Measurements from ENCODE around the gene KIF9.
"Not testable (repeated sequence)": the region's sequence is repeated elsewhere in the genome, so short reads cannot be mapped to it uniquely, and the experiment has no call there.

KIF9 gene

DNA sequence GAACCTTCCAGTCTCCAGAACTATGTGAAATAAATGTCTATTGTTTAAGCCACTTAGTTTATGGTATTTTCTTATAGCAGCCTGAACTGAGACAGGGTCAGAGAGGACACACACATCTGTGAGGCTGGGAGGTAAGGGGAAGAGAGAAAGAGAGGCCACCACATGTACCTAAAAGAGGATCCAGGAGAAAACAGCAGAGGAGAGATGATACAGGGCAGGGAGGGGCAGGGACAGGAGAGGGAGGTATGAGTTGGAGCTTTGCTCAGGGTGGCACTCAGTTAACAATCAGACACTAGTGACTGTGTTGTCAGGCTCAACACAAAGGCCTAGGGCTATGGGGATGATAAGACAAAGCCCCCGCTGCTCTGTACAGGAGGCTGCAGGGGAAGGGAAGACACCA is 17.6 kb downstream of the KIF9 start:
- no peak overlapping the region for H3K27ac ChIP-seq (ENCODE audit: low read depth, low read length, poor library complexity, severe bottlenecking)
- no peaks in the 10 kb centered on the region for H3K79me2 ChIP-seq (ENCODE audit: insufficient read depth, low read length)
- H3K4me3 ChIP-seq (ENCODE audit: low read depth, low read length, poor library complexity, severe bottlenecking): no peak overlapping the region
- no peak overlapping the region for H3K4me2 ChIP-seq (ENCODE audit: low read length)
- H3K4me1 ChIP-seq (ENCODE audit: insufficient read depth, low read length, severe bottlenecking): peaks cover 21% of the 10 kb centered on the region
- H3K36me3 ChIP-seq (ENCODE audit: insufficient read depth, low read length): no peaks in the 10 kb centered on the region
- H2AFZ ChIP-seq (ENCODE audit: low read length): no peak overlapping the region
- H3F3A ChIP-seq (ENCODE audit: insufficient read depth, low read length): no peaks in the 10 kb centered on the region
- no peaks in the 10 kb centered on the region for H3K27me3 ChIP-seq (ENCODE audit: insufficient read depth, low read length)
- TF ChIP-seq EZH2 (IDR thresholded peaks at IDR 0.05; ENCODE audit: borderline replicate concordance, low read length): no peak
- no peak for TF ChIP-seq CTCF (IDR thresholded peaks at IDR 0.05; ENCODE audit: low read length)
- H3K9ac ChIP-seq (ENCODE audit: low read length): no peak overlapping the region
- no peaks in the 10 kb centered on the region for H4K20me1 ChIP-seq (ENCODE audit: insufficient read depth, low read length)
- H3K9me3 ChIP-seq (ENCODE audit: low read length): no peaks in the 10 kb centered on the region
- H3K9me2 ChIP-seq (ENCODE audit: low read depth, low read length): no peaks in the 10 kb centered on the region

DNA sequence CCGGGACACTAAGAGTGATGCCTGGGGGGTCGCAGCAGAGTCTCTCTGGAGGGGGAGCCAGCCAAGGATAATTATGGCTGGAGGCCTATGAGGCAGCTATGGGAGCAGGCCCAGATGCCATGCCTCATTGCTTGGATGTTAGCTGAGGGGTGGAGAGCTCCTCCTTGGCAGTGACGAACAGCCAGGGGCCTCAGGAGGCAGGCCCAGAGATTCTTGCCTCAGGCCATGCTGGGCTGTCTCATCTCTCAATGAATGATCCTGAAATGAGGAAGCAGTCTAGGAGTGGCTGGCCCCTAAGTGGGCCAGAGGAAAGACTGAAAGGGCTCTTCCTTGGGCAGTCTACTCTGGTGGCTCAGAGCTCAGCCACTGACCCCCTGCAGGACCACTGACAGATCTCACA is 21.3 kb downstream of the KIF9 start:
- H3K9me2 ChIP-seq (ENCODE audit: low read depth, low read length): no peaks in the 10 kb centered on the region
- no peaks in the 10 kb centered on the region for H3K27me3 ChIP-seq (ENCODE audit: insufficient read depth, low read length)
- H3F3A ChIP-seq (ENCODE audit: insufficient read depth, low read length): no peaks in the 10 kb centered on the region
- no peaks in the 10 kb centered on the region for H3K9me3 ChIP-seq (ENCODE audit: low read length)
- no peaks in the 10 kb centered on the region for H3K79me2 ChIP-seq (ENCODE audit: insufficient read depth, low read length)
- TF ChIP-seq EZH2 (IDR thresholded peaks at IDR 0.05; ENCODE audit: borderline replicate concordance, low read length): no peak
- TF ChIP-seq CTCF (IDR thresholded peaks at IDR 0.05; ENCODE audit: low read length): no peak
- H3K4me1 ChIP-seq (ENCODE audit: insufficient read depth, low read length, severe bottlenecking): peaks cover 2% of the 10 kb centered on the region
- no peak overlapping the region for H3K4me3 ChIP-seq (ENCODE audit: low read depth, low read length, poor library complexity, severe bottlenecking)
- no peaks in the 10 kb centered on the region for H3K36me3 ChIP-seq (ENCODE audit: insufficient read depth, low read length)
- H3K4me2 ChIP-seq (ENCODE audit: low read length): no peak overlapping the region
- no peak overlapping the region for H3K9ac ChIP-seq (ENCODE audit: low read length)
- H4K20me1 ChIP-seq (ENCODE audit: insufficient read depth, low read length): no peaks in the 10 kb centered on the region
- H3K27ac ChIP-seq (ENCODE audit: low read depth, low read length, poor library complexity, severe bottlenecking): no peak overlapping the region
- H2AFZ ChIP-seq (ENCODE audit: low read length): no peak overlapping the region

GRCh38 chr3:47260605-47261004 is 22.0 kb downstream of the KIF9 start:
- no peak overlapping the region for H3K9ac ChIP-seq (ENCODE audit: low read length)
- no peaks in the 10 kb centered on the region for H3K9me2 ChIP-seq (ENCODE audit: low read depth, low read length)
- no peak overlapping the region for H3K27ac ChIP-seq (ENCODE audit: low read depth, low read length, poor library complexity, severe bottlenecking)
- H3K9me3 ChIP-seq (ENCODE audit: low read length): no peaks in the 10 kb centered on the region
- TF ChIP-seq EZH2 (IDR thresholded peaks at IDR 0.05; ENCODE audit: borderline replicate concordance, low read length): no peak
- H3K79me2 ChIP-seq (ENCODE audit: insufficient read depth, low read length): no peaks in the 10 kb centered on the region
- H3K36me3 ChIP-seq (ENCODE audit: insufficient read depth, low read length): no peaks in the 10 kb centered on the region
- no peak overlapping the region for H3K4me3 ChIP-seq (ENCODE audit: low read depth, low read length, poor library complexity, severe bottlenecking)
- H3K27me3 ChIP-seq (ENCODE audit: insufficient read depth, low read length): no peaks in the 10 kb centered on the region
- no peaks in the 10 kb centered on the region for H3F3A ChIP-seq (ENCODE audit: insufficient read depth, low read length)
- no peak overlapping the region for H3K4me2 ChIP-seq (ENCODE audit: low read length)
- no peaks in the 10 kb centered on the region for H3K4me1 ChIP-seq (ENCODE audit: insufficient read depth, low read length, severe bottlenecking)
- H4K20me1 ChIP-seq (ENCODE audit: insufficient read depth, low read length): no peaks in the 10 kb centered on the region
- H2AFZ ChIP-seq (ENCODE audit: low read length): no peak overlapping the region

GRCh38 chr3:47259114-47259513 is 23.5 kb downstream of the KIF9 start:
- Histone ChIP-seq H3K9ac (ENCODE audit: low read length) (no peak overlapping the region), H3K79me2 (ENCODE audit: insufficient read depth, low read length) (no peaks in the 10 kb centered on the region), H2AFZ (ENCODE audit: low read length) (no peak overlapping the region)

DNA sequence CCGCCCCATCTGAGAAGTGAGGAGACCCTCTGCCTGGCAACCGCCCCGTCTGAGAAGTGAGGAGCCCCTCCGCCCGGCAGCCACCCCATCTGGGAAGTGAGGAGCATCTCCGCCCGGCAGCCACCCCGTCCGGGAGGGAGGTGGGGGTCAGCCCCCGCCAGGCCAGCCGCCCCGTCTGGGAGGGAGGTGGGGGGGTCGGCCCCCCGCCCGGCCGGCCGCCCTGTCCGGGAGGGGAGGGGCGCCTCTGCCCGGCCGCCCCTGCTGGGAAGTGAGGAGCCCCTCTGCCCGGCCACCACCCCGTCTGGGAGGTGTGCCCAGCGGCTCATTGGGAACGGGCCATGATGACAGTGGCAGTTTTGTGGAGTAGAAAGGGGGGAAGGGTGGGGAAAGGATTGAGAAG is 26.3 kb downstream of the KIF9 start:
- H4K20me1 ChIP-seq (ENCODE audit: insufficient read depth, low read length); H3K36me3 ChIP-seq (ENCODE audit: insufficient read depth, low read length); H3K9ac ChIP-seq (ENCODE audit: low read length); H3K27me3 ChIP-seq (ENCODE audit: insufficient read depth, low read length); H3K4me2 ChIP-seq (ENCODE audit: low read length); H3K9me3 ChIP-seq (ENCODE audit: low read length); H3K4me1 ChIP-seq (ENCODE audit: insufficient read depth, low read length, severe bottlenecking); H3F3A ChIP-seq (ENCODE audit: insufficient read depth, low read length); H2AFZ ChIP-seq (ENCODE audit: low read length); H3K27ac ChIP-seq (ENCODE audit: low read depth, low read length, poor library complexity, severe bottlenecking); H3K79me2 ChIP-seq (ENCODE audit: insufficient read depth, low read length); H3K9me2 ChIP-seq (ENCODE audit: low read depth, low read length); H3K4me3 ChIP-seq (ENCODE audit: low read depth, low read length, poor library complexity, severe bottlenecking): not testable (repeated sequence)

More at GRCh38 chr3:47259114-47259513, 23.5 kb downstream of the KIF9 start:
- Histone ChIP-seq H3K4me1 (ENCODE audit: insufficient read depth, low read length, severe bottlenecking) (no peaks in the 10 kb centered on the region), H3K9me2 (ENCODE audit: low read depth, low read length) (no peaks in the 10 kb centered on the region), H3K4me3 (ENCODE audit: low read depth, low read length, poor library complexity, severe bottlenecking) (no peak overlapping the region), H3F3A (ENCODE audit: insufficient read depth, low read length) (no peaks in the 10 kb centered on the region), H3K27ac (ENCODE audit: low read depth, low read length, poor library complexity, severe bottlenecking) (no peak overlapping the region), H4K20me1 (ENCODE audit: insufficient read depth, low read length) (no peaks in the 10 kb centered on the region), H3K4me2 (ENCODE audit: low read length) (no peak overlapping the region), H3K9me3 (ENCODE audit: low read length) (no peaks in the 10 kb centered on the region), H3K27me3 (ENCODE audit: insufficient read depth, low read length) (no peaks in the 10 kb centered on the region), H3K36me3 (ENCODE audit: insufficient read depth, low read length) (no peaks in the 10 kb centered on the region)
- no peak for TF ChIP-seq EZH2 (IDR thresholded peaks at IDR 0.05; ENCODE audit: borderline replicate concordance, low read length)
- no peak for TF ChIP-seq CTCF (IDR thresholded peaks at IDR 0.05; ENCODE audit: low read length)
